ENCODE data around the gene APOC4. TPM values are rescaled to one million over a fixed set of nuclear protein-coding genes. Genes with fewer than 3 reads are reported as not detected.
A peak's percentile ranks its signal among the peaks of the same experiment; 100 is the strongest.
"Not testable (repeated sequence)": the region's sequence is repeated elsewhere in the genome, so short reads cannot be mapped to it uniquely, and the experiment has no call there.

Gene APOC4
- total RNA-seq, 1 donor from 2014 or later = not detected

DNA sequence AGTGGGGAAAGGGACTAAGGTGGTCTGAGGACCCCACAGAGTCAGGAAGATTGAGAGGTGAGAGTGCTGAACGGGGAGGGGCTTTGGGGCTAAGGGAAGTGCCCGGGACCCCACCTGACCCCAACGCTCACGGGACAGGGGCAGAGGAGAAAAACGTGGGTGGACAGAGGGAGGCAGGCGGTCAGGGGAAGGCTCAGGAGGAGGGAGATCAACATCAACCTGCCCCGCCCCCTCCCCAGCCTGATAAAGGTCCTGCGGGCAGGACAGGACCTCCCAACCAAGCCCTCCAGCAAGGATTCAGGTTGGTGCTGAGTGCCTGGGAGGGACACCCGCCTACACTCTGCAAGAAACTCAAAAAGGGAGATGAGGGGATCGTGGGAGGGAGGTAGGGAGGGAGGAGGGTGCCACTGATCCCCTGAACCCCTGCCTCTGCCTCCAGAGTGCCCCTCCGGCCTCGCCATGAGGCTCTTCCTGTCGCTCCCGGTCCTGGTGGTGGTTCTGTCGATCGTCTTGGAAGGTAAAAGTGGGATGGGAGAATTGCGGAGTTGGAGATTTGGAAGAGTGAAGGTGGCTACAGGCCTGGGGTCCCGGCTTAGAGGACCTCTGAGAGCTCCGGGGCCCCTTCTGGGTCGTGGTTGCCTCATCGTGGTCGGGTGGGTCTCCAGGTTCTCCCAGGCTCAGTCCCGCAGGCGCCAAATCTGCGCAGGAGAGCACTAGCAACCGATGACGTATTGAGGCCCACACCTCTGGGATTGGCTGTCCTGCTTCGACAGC lies 27.4 kb upstream of the APOC4 start, which contains the start of gene APOC1:
Gene APOC1, plus strand, starts transcription at position 176 of the 774 bp plus-strand sequence. Its CDS starts 284 bp downstream, at position 460.
- not testable (repeated sequence) for H3K27ac ChIP-seq (ENCODE audit: low read depth, low read length); H3K9me3 ChIP-seq (ENCODE audit: control insufficient read depth in 3 of 3, low read length in 3 of 3); H3K36me3 ChIP-seq (ENCODE audit: control insufficient read depth in 3 of 3, insufficient read depth in 3 of 3, low read length in 3 of 3)
- Histone ChIP-seq H3K27me3 (ENCODE audit: control insufficient read depth in 3 of 3, insufficient read depth in 3 of 3, low read length in 3 of 3) (peaks cover 0 to 21% (median 10%) of the 10 kb centered on the region in 3 donors), H3K9ac (ENCODE audit: low read depth in 1 of 3, low read length in 3 of 3) (peak within 1 kb of the TSS; percentile 53 to 74 (median 60)), H3K4me3 (ENCODE audit: low read length in 3 of 3) (peak within 1 kb of the TSS; percentile 57 to 77 (median 70)), H3K4me1 (ENCODE audit: control insufficient read depth in 3 of 3, insufficient read depth in 3 of 3, low read length in 3 of 3) (peaks cover 16 to 26% (median 17%) of the 10 kb centered on the region in 3 donors)

DNA sequence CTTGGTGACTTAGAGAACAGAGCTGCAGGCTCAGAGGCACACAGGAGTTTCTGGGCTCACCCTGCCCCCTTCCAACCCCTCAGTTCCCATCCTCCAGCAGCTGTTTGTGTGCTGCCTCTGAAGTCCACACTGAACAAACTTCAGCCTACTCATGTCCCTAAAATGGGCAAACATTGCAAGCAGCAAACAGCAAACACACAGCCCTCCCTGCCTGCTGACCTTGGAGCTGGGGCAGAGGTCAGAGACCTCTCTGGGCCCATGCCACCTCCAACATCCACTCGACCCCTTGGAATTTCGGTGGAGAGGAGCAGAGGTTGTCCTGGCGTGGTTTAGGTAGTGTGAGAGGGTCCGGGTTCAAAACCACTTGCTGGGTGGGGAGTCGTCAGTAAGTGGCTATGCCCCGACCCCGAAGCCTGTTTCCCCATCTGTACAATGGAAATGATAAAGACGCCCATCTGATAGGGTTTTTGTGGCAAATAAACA lies 17.8 kb upstream of the APOC4 start:
- Histone ChIP-seq H3K9ac (ENCODE audit: low read depth in 1 of 3, low read length in 3 of 3) (no peak overlapping the region), H3K36me3 (ENCODE audit: control insufficient read depth in 3 of 3, insufficient read depth in 3 of 3, low read length in 3 of 3) (no peaks in the 10 kb centered on the region), H3K27me3 (ENCODE audit: control insufficient read depth in 3 of 3, insufficient read depth in 3 of 3, low read length in 3 of 3) (no peaks in the 10 kb centered on the region), H3K4me1 (ENCODE audit: control insufficient read depth in 3 of 3, insufficient read depth in 3 of 3, low read length in 3 of 3) (peaks cover 7 to 15% (median 11%) of the 10 kb centered on the region in 3 donors), H3K27ac (ENCODE audit: low read depth, low read length) (no peak overlapping the region), H3K9me3 (ENCODE audit: control insufficient read depth in 3 of 3, low read length in 3 of 3) (no peaks in the 10 kb centered on the region), H3K4me3 (ENCODE audit: low read length in 3 of 3) (no peak overlapping the region)

DNA sequence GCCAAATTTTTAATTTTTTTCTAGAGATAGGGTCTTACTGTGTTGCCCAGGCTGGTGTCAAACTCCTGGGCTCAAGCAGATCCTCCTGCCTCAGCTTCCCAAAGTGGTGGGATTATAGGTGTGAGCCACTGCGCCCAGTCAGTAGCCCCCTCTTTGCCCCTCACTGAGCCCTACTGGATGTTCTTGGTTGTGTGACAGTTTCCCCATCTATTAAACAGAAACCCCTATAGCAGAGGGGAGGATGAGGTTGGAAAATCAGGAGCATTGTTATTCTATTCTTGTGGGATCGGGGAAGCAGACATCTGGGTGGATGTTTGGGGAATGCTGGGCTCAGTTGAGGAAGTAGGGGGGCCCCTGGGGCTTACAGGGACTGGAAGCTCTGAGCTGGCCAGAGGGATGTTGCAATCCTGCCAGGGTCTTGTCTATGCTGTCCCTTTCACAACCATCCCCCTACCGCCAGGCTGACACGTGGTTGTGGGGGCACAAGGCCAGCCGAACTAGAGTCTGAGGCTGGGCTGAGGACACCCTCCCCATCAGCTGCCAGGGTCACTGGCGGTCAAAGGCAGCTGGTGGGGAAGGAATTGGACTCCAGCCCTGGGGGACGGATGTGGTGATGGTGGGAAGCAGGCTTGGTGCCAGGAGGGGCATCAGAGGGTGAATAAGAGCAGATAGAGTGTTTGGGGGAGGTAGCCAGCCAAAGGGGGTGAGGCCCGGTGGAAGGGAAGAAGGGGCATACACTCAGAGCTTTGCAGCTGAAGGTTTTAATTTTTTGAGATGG lies 16.7 kb upstream of the APOC4 start:
- Histone ChIP-seq H3K4me3 (ENCODE audit: low read length in 3 of 3) (no peak overlapping the region), H3K27ac (ENCODE audit: low read depth, low read length) (peak overlapping the region; percentile 30), H3K4me1 (ENCODE audit: control insufficient read depth in 3 of 3, insufficient read depth in 3 of 3, low read length in 3 of 3) (peaks cover 7 to 15% (median 11%) of the 10 kb centered on the region in 3 donors), H3K36me3 (ENCODE audit: control insufficient read depth in 3 of 3, insufficient read depth in 3 of 3, low read length in 3 of 3) (no peaks in the 10 kb centered on the region), H3K9ac (ENCODE audit: low read depth in 1 of 3, low read length in 3 of 3) (no peak overlapping the region), H3K9me3 (ENCODE audit: control insufficient read depth in 3 of 3, low read length in 3 of 3) (no peaks in the 10 kb centered on the region), H3K27me3 (ENCODE audit: control insufficient read depth in 3 of 3, insufficient read depth in 3 of 3, low read length in 3 of 3) (no peaks in the 10 kb centered on the region)

DNA sequence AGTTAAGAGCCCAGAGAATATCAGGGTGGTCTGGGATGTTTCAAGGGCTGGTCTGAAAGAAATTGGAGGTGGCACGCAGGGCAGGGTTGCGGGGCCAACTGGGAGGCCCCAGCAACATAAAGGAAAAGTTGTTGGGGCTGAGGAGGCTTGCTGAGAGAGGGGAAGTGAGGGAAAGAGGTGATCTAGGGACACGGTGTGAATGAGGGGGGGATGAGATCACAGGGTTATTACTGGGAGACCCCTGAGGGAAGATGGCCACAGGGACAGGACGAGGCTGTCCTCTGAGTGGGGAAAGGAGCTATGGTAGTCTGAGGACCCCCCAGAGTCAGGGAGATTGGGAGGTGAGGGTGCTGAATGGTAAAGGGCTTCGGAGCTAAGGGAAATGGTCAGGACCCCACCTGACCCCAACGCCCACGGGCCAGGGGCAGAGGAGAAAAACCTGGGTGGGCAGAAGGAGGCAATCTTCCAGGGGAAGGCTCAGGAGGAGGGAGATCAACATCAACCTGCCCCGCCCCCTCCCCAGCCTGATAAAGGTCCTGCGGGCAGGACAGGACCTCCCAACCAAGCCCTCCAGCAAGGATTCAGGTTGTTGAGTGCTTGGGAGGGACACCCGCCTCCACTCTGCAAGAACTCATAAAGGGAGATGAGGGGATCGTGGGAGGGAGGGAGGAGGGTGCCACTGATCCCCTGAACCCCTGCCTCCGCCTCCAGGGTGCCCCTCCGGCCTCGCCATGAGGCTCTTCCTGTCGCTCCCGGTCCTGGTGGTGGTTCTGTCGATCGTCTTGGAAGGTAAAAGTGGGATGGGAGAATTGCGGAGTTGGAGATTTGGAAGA lies 15.6 kb upstream of the APOC4 start:
- H3K9ac ChIP-seq (ENCODE audit: low read depth in 1 of 3, low read length in 3 of 3); H3K27ac ChIP-seq (ENCODE audit: low read depth, low read length); H3K9me3 ChIP-seq (ENCODE audit: control insufficient read depth in 3 of 3, low read length in 3 of 3); H3K36me3 ChIP-seq (ENCODE audit: control insufficient read depth in 3 of 3, insufficient read depth in 3 of 3, low read length in 3 of 3); H3K27me3 ChIP-seq (ENCODE audit: control insufficient read depth in 3 of 3, insufficient read depth in 3 of 3, low read length in 3 of 3): not testable (repeated sequence)
- peaks cover 7 to 15% (median 11%) of the 10 kb centered on the region in 3 donors for H3K4me1 ChIP-seq (ENCODE audit: control insufficient read depth in 3 of 3, insufficient read depth in 3 of 3, low read length in 3 of 3)
- peak overlapping the region in 1 of 3 donors; percentile 31 for H3K4me3 ChIP-seq (ENCODE audit: low read length in 3 of 3)

DNA sequence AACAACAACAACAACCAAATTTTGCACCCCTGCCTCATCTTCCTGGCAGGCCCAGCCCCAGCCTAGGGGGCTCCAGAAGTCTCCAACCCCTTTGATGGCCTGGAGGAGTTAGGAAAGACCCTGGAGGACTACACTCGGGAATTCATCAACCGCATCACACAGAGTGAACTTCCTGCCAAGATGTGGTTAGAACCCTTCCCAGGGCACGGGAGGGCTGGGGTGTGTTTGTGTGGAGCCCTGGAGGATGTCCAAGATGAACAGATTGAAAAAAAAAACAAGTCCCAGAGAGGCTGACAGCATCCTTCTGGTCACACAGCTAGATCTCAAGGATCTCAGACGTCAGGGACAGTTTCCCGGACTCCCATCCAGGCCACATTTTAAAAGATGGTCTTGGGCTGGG lies 14.3 kb upstream of the APOC4 start:
- H3K27me3 ChIP-seq (ENCODE audit: control insufficient read depth in 3 of 3, insufficient read depth in 3 of 3, low read length in 3 of 3) = no peaks in the 10 kb centered on the region
- H3K36me3 ChIP-seq (ENCODE audit: control insufficient read depth in 3 of 3, insufficient read depth in 3 of 3, low read length in 3 of 3) = no peaks in the 10 kb centered on the region
- no peaks in the 10 kb centered on the region for H3K9me3 ChIP-seq (ENCODE audit: control insufficient read depth in 3 of 3, low read length in 3 of 3)
- H3K4me3 ChIP-seq (ENCODE audit: low read length in 3 of 3) = no peak overlapping the region
- no peak overlapping the region for H3K27ac ChIP-seq (ENCODE audit: low read depth, low read length)
- H3K4me1 ChIP-seq (ENCODE audit: control insufficient read depth in 3 of 3, insufficient read depth in 3 of 3, low read length in 3 of 3) = peaks cover 7 to 15% (median 11%) of the 10 kb centered on the region in 3 donors
- no peak overlapping the region for H3K9ac ChIP-seq (ENCODE audit: low read depth in 1 of 3, low read length in 3 of 3)

DNA sequence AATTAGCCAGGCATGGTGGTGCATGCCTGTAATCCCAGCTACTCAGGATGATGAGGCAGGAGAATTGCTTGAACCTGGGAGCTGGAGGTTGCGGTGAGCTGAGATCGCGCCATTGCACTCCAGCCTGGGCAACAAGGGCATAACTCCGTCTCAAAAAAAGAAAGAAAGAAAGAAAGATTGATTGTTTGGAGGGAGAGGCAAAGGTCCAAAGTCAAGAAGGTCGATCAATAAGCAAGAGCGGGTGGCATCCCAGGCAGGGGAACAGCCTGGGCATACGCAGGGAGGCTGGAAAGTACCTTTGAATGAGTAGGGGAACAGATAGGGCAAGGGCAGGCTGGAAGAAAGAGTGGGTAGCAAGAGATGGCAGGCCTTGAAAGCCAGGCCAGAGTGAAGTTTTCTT lies 11.9 kb upstream of the APOC4 start:
- Histone ChIP-seq H3K4me3 (ENCODE audit: low read length in 3 of 3) (no peak overlapping the region), H3K27me3 (ENCODE audit: control insufficient read depth in 3 of 3, insufficient read depth in 3 of 3, low read length in 3 of 3) (no peaks in the 10 kb centered on the region), H3K36me3 (ENCODE audit: control insufficient read depth in 3 of 3, insufficient read depth in 3 of 3, low read length in 3 of 3) (no peaks in the 10 kb centered on the region), H3K9ac (ENCODE audit: low read depth in 1 of 3, low read length in 3 of 3) (no peak overlapping the region), H3K27ac (ENCODE audit: low read depth, low read length) (no peak overlapping the region), H3K4me1 (ENCODE audit: control insufficient read depth in 3 of 3, insufficient read depth in 3 of 3, low read length in 3 of 3) (peaks cover 7 to 14% (median 11%) of the 10 kb centered on the region in 3 donors), H3K9me3 (ENCODE audit: control insufficient read depth in 3 of 3, low read length in 3 of 3) (no peaks in the 10 kb centered on the region)

DNA sequence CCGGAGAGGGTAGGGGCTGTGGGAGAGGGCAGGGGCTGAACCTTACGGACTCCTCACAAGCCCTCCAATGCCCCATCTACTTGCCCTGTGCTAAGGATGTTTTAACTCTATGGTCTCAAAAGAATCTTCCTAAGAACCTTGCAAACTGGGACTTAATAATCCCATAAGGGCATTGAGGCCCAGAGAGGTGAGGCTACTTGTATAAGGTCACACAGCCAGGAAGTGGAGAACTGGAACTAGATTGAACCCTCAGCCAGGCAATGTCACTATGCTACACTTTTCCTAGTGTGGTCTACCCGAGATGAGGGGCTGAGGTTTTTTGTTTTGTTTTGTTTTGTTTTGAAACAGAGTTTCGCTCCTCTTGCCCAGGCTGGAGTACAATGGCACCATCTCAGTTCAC lies 10.5 kb upstream of the APOC4 start:
- Histone ChIP-seq H3K4me3 (ENCODE audit: low read length in 3 of 3) (no peak overlapping the region), H3K4me1 (ENCODE audit: control insufficient read depth in 3 of 3, insufficient read depth in 3 of 3, low read length in 3 of 3) (peaks cover 3 to 6% (median 4%) of the 10 kb centered on the region in 3 donors), H3K27ac (ENCODE audit: low read depth, low read length) (no peak overlapping the region), H3K27me3 (ENCODE audit: control insufficient read depth in 3 of 3, insufficient read depth in 3 of 3, low read length in 3 of 3) (no peaks in the 10 kb centered on the region), H3K9me3 (ENCODE audit: control insufficient read depth in 3 of 3, low read length in 3 of 3) (no peaks in the 10 kb centered on the region), H3K36me3 (ENCODE audit: control insufficient read depth in 3 of 3, insufficient read depth in 3 of 3, low read length in 3 of 3) (no peaks in the 10 kb centered on the region), H3K9ac (ENCODE audit: low read depth in 1 of 3, low read length in 3 of 3) (no peak overlapping the region)

DNA sequence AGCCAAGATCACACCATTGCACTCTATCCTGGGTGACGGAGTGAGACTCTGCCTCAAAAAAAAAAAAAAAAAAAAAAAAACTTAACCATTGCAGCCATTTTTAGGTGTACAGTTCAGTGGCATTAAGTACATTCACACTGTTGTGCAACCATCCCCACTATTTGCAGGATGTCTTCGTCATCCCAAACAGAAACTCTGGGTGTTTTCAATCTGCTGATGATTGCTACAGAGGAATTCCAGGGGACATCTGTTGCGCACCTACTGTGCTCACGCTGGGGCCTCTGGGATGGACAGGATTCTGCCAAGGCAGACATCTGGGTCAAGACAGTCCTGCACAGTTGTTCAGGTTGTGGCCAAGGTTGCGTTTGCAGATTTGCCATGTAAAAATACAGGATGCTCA lies 2.4 kb upstream of the APOC4 start:
- Histone ChIP-seq H3K4me3 (ENCODE audit: low read length in 3 of 3) (no peak overlapping the region), H3K4me1 (ENCODE audit: control insufficient read depth in 3 of 3, insufficient read depth in 3 of 3, low read length in 3 of 3) (no peaks in the 10 kb centered on the region), H3K27me3 (ENCODE audit: control insufficient read depth in 3 of 3, insufficient read depth in 3 of 3, low read length in 3 of 3) (no peaks in the 10 kb centered on the region), H3K36me3 (ENCODE audit: control insufficient read depth in 3 of 3, insufficient read depth in 3 of 3, low read length in 3 of 3) (no peaks in the 10 kb centered on the region), H3K9ac (ENCODE audit: low read depth in 1 of 3, low read length in 3 of 3) (no peak overlapping the region), H3K27ac (ENCODE audit: low read depth, low read length) (no peak overlapping the region), H3K9me3 (ENCODE audit: control insufficient read depth in 3 of 3, low read length in 3 of 3) (no peaks in the 10 kb centered on the region)

DNA sequence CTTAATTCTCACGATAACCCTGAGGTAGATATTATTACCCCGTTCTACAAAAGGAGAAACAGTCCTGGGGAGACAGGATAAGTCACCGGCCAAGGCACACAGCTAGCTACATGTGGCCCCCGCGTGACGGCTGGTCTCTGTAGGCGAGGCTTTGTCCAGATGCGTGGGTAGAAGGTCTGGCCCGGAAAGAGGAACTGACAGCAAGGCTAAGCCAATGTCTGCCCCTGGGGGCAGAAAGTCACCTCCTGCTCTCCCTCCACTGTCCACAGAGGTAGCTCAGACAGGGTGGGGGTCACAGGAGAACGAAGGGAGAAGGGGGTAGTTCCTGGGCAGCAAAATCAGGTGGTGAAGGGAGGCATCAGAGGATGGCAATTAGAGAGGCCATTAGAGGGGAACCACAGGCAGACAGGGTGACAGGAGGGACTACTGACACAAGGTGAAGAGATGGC lies 1.8 kb downstream of the APOC4 start:
- H3K27me3 ChIP-seq (ENCODE audit: control insufficient read depth in 3 of 3, insufficient read depth in 3 of 3, low read length in 3 of 3) = no peaks in the 10 kb centered on the region
- H3K4me3 ChIP-seq (ENCODE audit: low read length in 3 of 3) = no peak overlapping the region
- no peak overlapping the region for H3K9ac ChIP-seq (ENCODE audit: low read depth in 1 of 3, low read length in 3 of 3)
- no peaks in the 10 kb centered on the region for H3K4me1 ChIP-seq (ENCODE audit: control insufficient read depth in 3 of 3, insufficient read depth in 3 of 3, low read length in 3 of 3)
- no peaks in the 10 kb centered on the region for H3K36me3 ChIP-seq (ENCODE audit: control insufficient read depth in 3 of 3, insufficient read depth in 3 of 3, low read length in 3 of 3)
- H3K9me3 ChIP-seq (ENCODE audit: control insufficient read depth in 3 of 3, low read length in 3 of 3) = no peaks in the 10 kb centered on the region
- H3K27ac ChIP-seq (ENCODE audit: low read depth, low read length) = no peak overlapping the region

Data from skeletal muscle tissue (tissue), 4 donors.